Measurements from ENCODE around the gene PCDH15. TPM values are rescaled to one million over a fixed set of nuclear protein-coding genes. Genes with fewer than 3 reads are reported as not detected.

PCDH15 gene
- total and polyA plus RNA-seq, 2 experiments from 2014 or later: 0.29 to 0.66 TPM

GRCh38 chr10:54441275-54441674 lies 359.8 kb downstream of the PCDH15 start:
- Histone ChIP-seq H2AFZ (no peak overlapping the region), H4K20me1 (replicated peaks; ENCODE audit: insufficient read depth) (no peaks in the 10 kb centered on the region), H3F3A (replicated peaks; ENCODE audit: low read depth) (no peaks in the 10 kb centered on the region), H3K36me3 (ENCODE audit: insufficient read depth) (no peaks in the 10 kb centered on the region), H3K79me2 (replicated peaks; ENCODE audit: insufficient read depth) (no peaks in the 10 kb centered on the region), H3K4me3 (no peak overlapping the region), H3K9me2 (ENCODE audit: insufficient read depth) (no peaks in the 10 kb centered on the region), H3K4me1 (ENCODE audit: insufficient read depth) (peaks cover 4% of the 10 kb centered on the region), H3K4me2 (no peak overlapping the region), H3K27ac (ENCODE audit: low read depth) (no peak overlapping the region), H3K27me3 (ENCODE audit: insufficient read depth) (no peaks in the 10 kb centered on the region)
- TF ChIP-seq ZNF331 (CRISPR knock-in tag; IDR thresholded peaks at IDR 0.05; ENCODE audit: low read depth): no peak
- TF ChIP-seq EZH2phosphoT487 (IDR thresholded peaks at IDR 0.05; ENCODE audit: unreplicated experiment): no peak
- no peak for TF ChIP-seq CTCF (conservative IDR thresholded peaks at IDR 0.05; ENCODE audit: low read depth in 2 of 2)
- TF ChIP-seq ZNF114 (CRISPR knock-in tag; IDR thresholded peaks at IDR 0.05): no peak
- no peak for TF ChIP-seq JUNB (IDR thresholded peaks at IDR 0.05; ENCODE audit: unreplicated experiment)
- TF ChIP-seq CREB1 (CRISPR knock-in tag; IDR thresholded peaks at IDR 0.05; ENCODE audit: low read depth): no peak
- TF ChIP-seq POLR2AphosphoS5 (IDR thresholded peaks at IDR 0.05; ENCODE audit: low read depth): no peak
- TF ChIP-seq ETS1 (IDR thresholded peaks at IDR 0.05): no peak
- TF ChIP-seq EZH2 (IDR thresholded peaks at IDR 0.05; ENCODE audit: low read depth, unreplicated experiment): no peak
- no peak for TF ChIP-seq REST (IDR thresholded peaks at IDR 0.05; ENCODE audit: unreplicated experiment)
- TF ChIP-seq ZNF462 (CRISPR knock-in tag; IDR thresholded peaks at IDR 0.05): no peak
- TF ChIP-seq STAT1 (IDR thresholded peaks at IDR 0.05; ENCODE audit: unreplicated experiment): no peak
- no peak for TF ChIP-seq NANOG (IDR thresholded peaks at IDR 0.05; ENCODE audit: borderline replicate concordance)
- H3K27me3 Mint-ChIP-seq (ENCODE audit: insufficient read depth, low read depth, poor library complexity): no peaks in the 10 kb centered on the region
- peaks cover 29% of the 10 kb centered on the region for H3K4me1 Mint-ChIP-seq
- ATAC-seq (no peak), DNase-seq (ENCODE audit: low spot score) (no peak)
- no peaks in the 10 kb centered on the region for H3K36me3 Mint-ChIP-seq (ENCODE audit: low read depth)
- no peak overlapping the region for H3K4me3 Mint-ChIP-seq
- no peaks in the 10 kb centered on the region for H3K9me3 Mint-ChIP-seq
- peak overlapping the region; percentile 24; the same call in 1 of the 2 replicates for H3K27ac Mint-ChIP-seq
